Mesendoderm (in vitro differentiated cells): ENCODE results near the gene CNPY2.

Experiments
- DNase-seq: peaks from one replicate; pipeline ENCODE4 v3.0.0; 2013
- H2AK5ac ChIP-seq: 2 replicates; pipeline ENCODE4 v1.6.1; 2013; ENCODE audit warnings: low read length, inconsistent platforms
- H2BK120ac ChIP-seq: 2 replicates; pipeline ENCODE4 v1.6.1; 2013; ENCODE audit warnings: low read depth, mild to moderate bottlenecking, low read length, moderate library complexity, mixed read lengths
- H2BK15ac ChIP-seq: replicated peaks from 2 replicates; pipeline ENCODE4 v1.6.1; 2013; ENCODE audit warnings: low read depth, mild to moderate bottlenecking, moderate library complexity
- H2BK5ac ChIP-seq: 2 replicates; pipeline ENCODE4 v1.6.1; 2013; ENCODE audit warnings: low read length, inconsistent platforms
- H3K18ac ChIP-seq: 2 replicates; pipeline ENCODE4 v1.6.1; 2013; ENCODE audit warnings: mild to moderate bottlenecking, low read length, mixed read lengths
- H3K23ac ChIP-seq: one replicate; pipeline ENCODE4 v1.6.1; 2013; ENCODE audit warnings: low read length
- H3K27ac ChIP-seq: 2 replicates; pipeline ENCODE4 v1.5.1; 2013; ENCODE audit warnings: low read depth, mild to moderate bottlenecking, inconsistent platforms, low read length, moderate library complexity
- H3K27me3 ChIP-seq: 2 replicates; pipeline ENCODE4 v1.6.1; 2013; ENCODE audit warnings: low read length, control low read depth, mild to moderate bottlenecking, inconsistent platforms; ENCODE audit not compliant: insufficient read depth, poor library complexity
- H3K36me3 ChIP-seq: 2 replicates; pipeline ENCODE4 v1.6.1; 2013; ENCODE audit warnings: low read length, inconsistent platforms; ENCODE audit not compliant: control insufficient read depth, insufficient read depth
- H3K4ac ChIP-seq: one replicate; pipeline ENCODE4 v1.6.1; 2013; ENCODE audit warnings: low read depth, mild to moderate bottlenecking, low read length, moderate library complexity
- H3K4me1 ChIP-seq: 2 replicates; pipeline ENCODE4 v1.6.1; 2013; ENCODE audit warnings: low read depth, low read length, inconsistent platforms; ENCODE audit not compliant: control insufficient read depth
- H3K4me2 ChIP-seq: 2 replicates; pipeline ENCODE4 v1.6.1; 2013; ENCODE audit warnings: low read length
- H3K4me3 ChIP-seq: 2 replicates; pipeline ENCODE4 v1.5.1; 2013; ENCODE audit warnings: mild to moderate bottlenecking, low read length
- H3K56ac ChIP-seq: one replicate; pipeline ENCODE4 v1.6.1; 2013; ENCODE audit warnings: low read length
- H3K79me1 ChIP-seq: 2 replicates; pipeline ENCODE4 v1.6.1; 2013; ENCODE audit warnings: low read length, inconsistent platforms
- H3K79me2 ChIP-seq: 2 replicates; pipeline ENCODE4 v1.6.1; 2013; ENCODE audit warnings: mild to moderate bottlenecking, low read length; ENCODE audit not compliant: control insufficient read depth, insufficient read depth
- H3K9ac ChIP-seq: 2 replicates; pipeline ENCODE4 v1.6.1; 2013; ENCODE audit warnings: low read length, inconsistent platforms
- H4K5ac ChIP-seq: one replicate; pipeline ENCODE4 v1.6.1; 2013; ENCODE audit warnings: low read length
- H4K8ac ChIP-seq: one replicate; pipeline ENCODE4 v1.6.1; 2013; ENCODE audit warnings: low read depth, mild to moderate bottlenecking, control low read depth, low read length, moderate library complexity
- WGBS: extraction: QIAGEN DNeasy Blood & Tissue Kit; methylation state at CpG from one replicate; pipeline ENCODE4 v1.1.7; 2013; ENCODE audit warnings: low lambda C conversion rate, missing lambda C conversion rate; ENCODE audit not compliant: insufficient coverage; ENCODE audit errors: extremely low coverage; 5-methylcytosine and 5-hydroxymethylcytosine counted together

The CNPY2 gene

DNA sequence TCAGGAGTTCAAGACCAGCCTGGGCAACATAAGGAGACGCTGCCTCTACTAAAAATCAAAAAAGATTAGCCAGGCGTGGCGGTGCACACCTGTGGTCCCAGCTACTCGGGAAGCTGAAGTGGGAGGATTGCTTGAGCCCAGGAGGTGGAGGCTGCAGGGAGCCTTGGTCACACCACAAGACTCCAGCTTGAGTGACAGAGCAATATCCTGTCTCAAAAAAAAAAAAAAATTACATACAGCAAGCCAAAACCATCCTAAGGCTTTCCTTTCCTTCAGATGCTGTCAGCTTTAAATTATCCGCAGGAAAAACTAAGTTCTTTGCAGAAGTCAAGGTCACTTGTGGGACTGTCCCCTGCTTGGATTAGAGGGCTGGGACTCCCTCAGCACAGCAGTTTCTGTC, 17.0 kb downstream of the CNPY2 start:
- no peaks in the 10 kb centered on the region for H3K36me3 ChIP-seq
- peak overlapping the region; percentile 98 for H3K9ac ChIP-seq
- no peak overlapping the region for H4K8ac ChIP-seq
- no peak overlapping the region for H4K5ac ChIP-seq
- H3K4me1 ChIP-seq = peaks cover 7% of the 10 kb centered on the region
- no peaks in the 10 kb centered on the region for H3K27me3 ChIP-seq
- no CpG with 5 or more reads among the region's 5 CpGs for WGBS
- H3K23ac ChIP-seq = no peak overlapping the region
- no peak overlapping the region for H2BK15ac ChIP-seq
- no peak overlapping the region for H3K18ac ChIP-seq
- no peak for DNase-seq
- H2BK5ac ChIP-seq = no peak overlapping the region
- H3K4me2 ChIP-seq = peak overlapping the region; percentile 36
- peak overlapping the region; percentile 98 for H3K4me3 ChIP-seq
- H3K56ac ChIP-seq = peak overlapping the region; percentile 95
- H2BK120ac ChIP-seq = no peak overlapping the region
- H2AK5ac ChIP-seq = no peak overlapping the region
- peaks cover 16% of the 10 kb centered on the region for H3K79me1 ChIP-seq
- no peak overlapping the region for H3K4ac ChIP-seq
- H3K27ac ChIP-seq = no peak overlapping the region
- H3K79me2 ChIP-seq = peaks cover 39% of the 10 kb centered on the region

DNA sequence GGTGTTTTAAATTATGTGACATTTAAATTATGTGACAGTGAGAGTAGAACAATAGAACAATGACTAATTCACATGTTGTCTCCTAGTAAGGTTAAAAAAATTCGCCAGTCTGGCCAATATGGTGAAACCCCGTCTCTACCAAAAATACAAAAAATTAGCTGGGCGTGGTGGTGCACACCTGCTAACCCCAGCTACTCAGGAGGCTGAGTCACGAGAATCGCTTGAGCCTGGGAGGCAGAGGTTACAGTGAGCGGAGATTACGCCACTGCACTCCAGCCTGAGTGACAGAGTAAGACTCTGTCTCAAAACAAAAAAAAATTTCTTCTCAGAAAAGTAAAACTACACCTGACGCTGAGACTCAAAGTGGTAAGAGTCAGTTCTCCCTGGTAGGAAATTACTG, 18.4 kb downstream of the CNPY2 start:
- no peak overlapping the region for H4K5ac ChIP-seq
- H3K4me2 ChIP-seq = no peak overlapping the region
- no peak overlapping the region for H4K8ac ChIP-seq
- DNase-seq = no peak
- H2BK5ac ChIP-seq = no peak overlapping the region
- H3K9ac ChIP-seq = no peak overlapping the region
- no peak overlapping the region for H3K4ac ChIP-seq
- no peak overlapping the region for H3K56ac ChIP-seq
- no peak overlapping the region for H3K18ac ChIP-seq
- no peak overlapping the region for H3K4me3 ChIP-seq
- peaks cover 41% of the 10 kb centered on the region for H3K79me2 ChIP-seq
- no peak overlapping the region for H3K27ac ChIP-seq
- no peak overlapping the region for H3K23ac ChIP-seq
- no peak overlapping the region for H2BK15ac ChIP-seq
- H3K4me1 ChIP-seq = peaks cover 7% of the 10 kb centered on the region
- no peaks in the 10 kb centered on the region for H3K27me3 ChIP-seq
- no peaks in the 10 kb centered on the region for H3K36me3 ChIP-seq
- H2BK120ac ChIP-seq = no peak overlapping the region
- no CpG with 5 or more reads among the region's 8 CpGs for WGBS
- H3K79me1 ChIP-seq = peaks cover 19% of the 10 kb centered on the region
- no peak overlapping the region for H2AK5ac ChIP-seq

DNA sequence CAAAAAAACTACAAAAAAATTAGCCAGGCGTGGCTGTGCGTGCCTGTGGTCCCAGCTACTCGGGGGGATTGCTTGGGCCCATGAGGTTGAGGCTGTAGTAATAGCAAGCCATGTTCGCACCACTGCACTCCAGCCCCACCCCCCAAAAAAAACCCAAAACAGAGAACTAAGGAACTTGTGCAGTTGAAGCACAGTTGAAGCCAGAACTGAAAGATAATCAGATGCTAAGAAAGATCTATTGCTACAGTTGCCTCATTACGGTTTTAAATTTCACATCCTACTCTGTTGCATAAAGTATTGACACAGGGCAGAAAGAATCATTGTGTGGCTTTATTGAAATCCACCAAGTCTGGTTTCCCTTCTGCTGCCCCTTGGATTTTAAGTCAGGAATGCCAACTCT, 19.5 kb downstream of the CNPY2 start:
- H3K36me3 ChIP-seq = no peaks in the 10 kb centered on the region

DNA sequence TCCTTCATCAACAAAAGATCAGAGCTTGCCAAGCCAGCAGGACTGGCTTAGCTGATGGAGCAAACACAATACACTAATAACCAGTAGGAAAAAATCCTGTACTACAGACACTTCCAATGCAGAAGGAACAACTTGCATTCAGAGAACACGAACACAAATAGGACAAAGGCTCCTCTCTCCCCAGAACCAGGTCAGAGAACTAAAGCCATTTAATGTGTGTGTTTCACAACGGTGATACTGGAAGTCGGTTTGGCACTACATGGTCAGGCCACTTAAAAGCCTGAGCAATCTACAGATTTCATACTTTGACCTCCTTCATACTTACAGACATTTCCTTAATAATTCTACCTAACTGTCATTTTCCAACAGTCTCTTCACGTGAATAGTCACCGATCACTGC, 22.0 kb downstream of the CNPY2 start:
- Histone ChIP-seq H3K4me2 (no peak overlapping the region), H4K8ac (no peak overlapping the region), H3K18ac (no peak overlapping the region), H3K36me3 (no peaks in the 10 kb centered on the region), H3K79me1 (peaks cover 12% of the 10 kb centered on the region), H2AK5ac (no peak overlapping the region), H3K56ac (no peak overlapping the region), H3K4ac (no peak overlapping the region), H3K79me2 (peaks cover 37% of the 10 kb centered on the region), H3K27ac (no peak overlapping the region), H2BK120ac (no peak overlapping the region), H3K23ac (no peak overlapping the region), H3K4me3 (no peak overlapping the region), H3K9ac (no peak overlapping the region), H2BK15ac (no peak overlapping the region), H3K27me3 (no peaks in the 10 kb centered on the region), H2BK5ac (no peak overlapping the region), H3K4me1 (no peaks in the 10 kb centered on the region), H4K5ac (no peak overlapping the region)
- WGBS = no CpG with 5 or more reads among the region's 5 CpGs
- no peak for DNase-seq

More for the DNA sequence above, 19.5 kb downstream of the CNPY2 start:
- DNase-seq = no peak
- H2BK120ac ChIP-seq = no peak overlapping the region
- no peak overlapping the region for H2BK15ac ChIP-seq
- H4K8ac ChIP-seq = no peak overlapping the region
- peaks cover 21% of the 10 kb centered on the region for H3K79me1 ChIP-seq
- H3K4me3 ChIP-seq = no peak overlapping the region
- H3K18ac ChIP-seq = no peak overlapping the region
- H3K9ac ChIP-seq = no peak overlapping the region
- H3K27me3 ChIP-seq = no peaks in the 10 kb centered on the region
- no peak overlapping the region for H3K23ac ChIP-seq
- no peak overlapping the region for H3K4me2 ChIP-seq
- H3K79me2 ChIP-seq = peaks cover 45% of the 10 kb centered on the region
- no peak overlapping the region for H3K4ac ChIP-seq
- no peak overlapping the region for H2BK5ac ChIP-seq
- no CpG with 5 or more reads among the region's 5 CpGs for whole genome bisulfite sequencing
- H3K56ac ChIP-seq = no peak overlapping the region
- no peak overlapping the region for H4K5ac ChIP-seq
- no peak overlapping the region for H3K27ac ChIP-seq
- no peak overlapping the region for H2AK5ac ChIP-seq
- H3K4me1 ChIP-seq = peaks cover 7% of the 10 kb centered on the region

DNA sequence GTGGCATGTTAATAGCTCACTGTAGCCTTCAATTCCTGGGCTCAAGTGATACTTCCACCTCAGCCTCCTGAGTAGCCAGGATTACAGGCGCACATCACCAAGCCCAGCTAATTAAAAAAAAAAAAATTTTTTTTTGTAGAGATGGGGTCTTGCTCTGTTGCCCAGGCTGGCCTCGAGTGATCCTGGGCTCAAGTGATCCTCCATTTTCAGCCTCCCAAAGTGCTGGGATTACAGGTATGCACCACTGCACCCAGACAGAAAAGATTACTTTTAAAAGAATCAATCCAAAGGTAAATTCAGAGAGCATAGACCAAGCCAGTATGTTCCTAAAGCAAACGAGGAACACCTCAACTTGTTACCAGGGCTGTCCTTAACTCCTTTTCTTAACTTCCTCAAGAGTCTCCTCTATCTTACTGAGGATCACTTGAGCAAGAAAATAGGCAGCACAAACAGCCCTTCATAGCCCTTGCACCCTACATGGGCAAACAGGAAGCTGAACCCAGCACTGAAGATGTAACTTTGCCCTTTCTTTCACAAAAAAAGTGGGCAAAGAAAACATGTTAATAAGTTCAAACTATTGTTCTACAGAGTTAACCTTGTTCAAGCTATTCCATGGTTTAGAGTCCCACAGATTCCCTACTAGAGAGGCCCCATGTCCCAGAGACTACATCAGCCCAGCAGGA, 26.9 kb downstream of the CNPY2 start:
- H2BK5ac ChIP-seq = no peak overlapping the region
- H3K36me3 ChIP-seq = no peaks in the 10 kb centered on the region
- no peak overlapping the region for H2AK5ac ChIP-seq
- no peak overlapping the region for H3K4ac ChIP-seq
- no peak overlapping the region for H3K56ac ChIP-seq
- H3K4me3 ChIP-seq = no peak overlapping the region
- H3K79me1 ChIP-seq = peaks cover 4% of the 10 kb centered on the region
- H3K27ac ChIP-seq = no peak overlapping the region
- no peaks in the 10 kb centered on the region for H3K27me3 ChIP-seq
- H2BK120ac ChIP-seq = no peak overlapping the region
- peaks cover 9% of the 10 kb centered on the region for H3K79me2 ChIP-seq
- WGBS = no CpG with 5 or more reads among the region's 3 CpGs
- H2BK15ac ChIP-seq = no peak overlapping the region
- H3K23ac ChIP-seq = no peak overlapping the region
- no peak for DNase-seq
- H3K4me1 ChIP-seq = no peaks in the 10 kb centered on the region
- H4K5ac ChIP-seq = no peak overlapping the region
- H4K8ac ChIP-seq = no peak overlapping the region
- no peak overlapping the region for H3K18ac ChIP-seq
- no peak overlapping the region for H3K4me2 ChIP-seq
- H3K9ac ChIP-seq = no peak overlapping the region
